H1 (cell line): ENCODE measurements around the gene DTX4. TPM values are rescaled to one million over a fixed set of nuclear protein-coding genes. Genes with fewer than 3 reads are reported as not detected.

Source experiments
- JUND ChIP-seq: IDR thresholded peaks from 2 replicates; pipeline ENCODE4 v1.6.1; 2011; ENCODE audit warnings: mild to moderate bottlenecking, improper control_type of control experiment, low read length
- SIX5 ChIP-seq: IDR thresholded peaks from 2 replicates; pipeline ENCODE4 v1.6.1; 2011; ENCODE audit warnings: mild to moderate bottlenecking, low read depth, low read length
- SP2 ChIP-seq: IDR thresholded peaks from 2 replicates; pipeline ENCODE4 v1.6.1; 2012; ENCODE audit warnings: mild to moderate bottlenecking, low read length, inconsistent platforms
- TAF1 ChIP-seq: IDR thresholded peaks from 2 replicates; pipeline ENCODE4 v1.6.1; 2011; ENCODE audit warnings: mild to moderate bottlenecking, low read depth, low read length
- TEAD4 ChIP-seq: IDR thresholded peaks from 2 replicates; pipeline ENCODE4 v1.6.1; 2012; ENCODE audit warnings: low read depth, low read length, inconsistent platforms, mixed read lengths
- YY1 ChIP-seq: IDR thresholded peaks from 2 replicates; pipeline ENCODE4 v1.6.1; 2011; ENCODE audit warnings: low read depth, mild to moderate bottlenecking, low read length
- polyA plus RNA-seq, 7 experiments: library from polyadenylated mRNA; depleted of rRNA in 3 of 7; stranded (reverse) in 5 of 7; unstranded in 2 of 7; fragments of >200 nt in 5 of 7; fragments of 200-250 nt in 2 of 7; gene quantifications; 1 replicate in 5 of 7; 2 replicates in 1 of 7; 4 replicates in 1 of 7; pipeline versions ENCODE4 v1.2.1 to v1.2.3, GENCODE V29; 2011 to 2013; ENCODE audit warnings: missing spikeins in 2 of 7, mixed read lengths in 2 of 7
- total RNA-seq: library from RNA; stranded (reverse); fragmentation: NEBNext Ultra II Directional; extraction: Animal tissue kit (Norgen Biotek cat#: 25700); gene quantifications from 2 replicates; pipeline ENCODE4 v1.2.1, GENCODE V29; 2021
- TF ChIP-seq, protein P1 (sequence below): IDR thresholded peaks from 2 replicates; pipeline ENCODE4 v1.6.1; 2012; ENCODE audit warnings: low read length, inconsistent platforms

DTX4 gene
- total and polyA plus RNA-seq, 2 of the 8 experiments (the other 6 are each of a cell fraction or from before 2014, with no cell fraction given): 5.1 to 18.8 TPM

GRCh38 chr11:59180168-59180776, 8.3 kb downstream of the DTX4 start (continued):
- TF ChIP-seq, protein P1, sequence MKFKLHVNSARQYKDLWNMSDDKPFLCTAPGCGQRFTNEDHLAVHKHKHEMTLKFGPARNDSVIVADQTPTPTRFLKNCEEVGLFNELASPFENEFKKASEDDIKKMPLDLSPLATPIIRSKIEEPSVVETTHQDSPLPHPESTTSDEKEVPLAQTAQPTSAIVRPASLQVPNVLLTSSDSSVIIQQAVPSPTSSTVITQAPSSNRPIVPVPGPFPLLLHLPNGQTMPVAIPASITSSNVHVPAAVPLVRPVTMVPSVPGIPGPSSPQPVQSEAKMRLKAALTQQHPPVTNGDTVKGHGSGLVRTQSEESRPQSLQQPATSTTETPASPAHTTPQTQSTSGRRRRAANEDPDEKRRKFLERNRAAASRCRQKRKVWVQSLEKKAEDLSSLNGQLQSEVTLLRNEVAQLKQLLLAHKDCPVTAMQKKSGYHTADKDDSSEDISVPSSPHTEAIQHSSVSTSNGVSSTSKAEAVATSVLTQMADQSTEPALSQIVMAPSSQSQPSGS: no peak
- TF ChIP-seq JUND (no peak), TAF1 (no peak), SP2 (no peak), YY1 (no peak), SIX5 (no peak), TEAD4 (no peak)
